MCF 10A (cell line): ENCODE measurements around the gene C14orf132. TPM values are rescaled to one million over a fixed set of nuclear protein-coding genes. Genes with fewer than 3 reads are reported as not detected.

Source experiments
- BruUV-seq: library from RNA; stranded (reverse); fragments of 400-500 nt; replicated peaks from 2 replicates; lab custom pipeline; 2021; lab: Mats Ljungman, UMichigan
- CTCF ChIA-PET: fragments of 300-600 bp; sonication (Branson Sonifier 250); formaldehyde crosslinking; extraction: SDS; loops from one replicate; lab custom pipeline; 2021; ENCODE audit warnings: antibody characterized with exemption, inconsistent platforms; lab: Yijun Ruan, JAX
- POLR2A ChIA-PET: fragments of 300-600, 350-650 bp; sonication (Branson Sonifier 250); formaldehyde crosslinking; extraction: SDS; loops from one replicate; lab custom pipeline; 2020; ENCODE audit warnings: antibody characterized with exemption, inconsistent platforms; lab: Yijun Ruan, JAX
- DNase-seq: peaks from one replicate; pipeline ENCODE4 v3.0.0-alpha.2; 2018; ENCODE audit not compliant: unreplicated experiment
- H3K27ac Mint-ChIP-seq: one replicate; pipeline ENCODE4 v1.8.0; 2022; ENCODE audit warnings: mild to moderate bottlenecking, low read depth, mixed read lengths; ENCODE audit not compliant: unreplicated experiment
- H3K27me3 Mint-ChIP-seq: one replicate; pipeline ENCODE4 v1.8.0; 2022; ENCODE audit warnings: mixed read lengths; ENCODE audit not compliant: insufficient read depth, unreplicated experiment
- H3K36me3 Mint-ChIP-seq: one replicate; pipeline ENCODE4 v1.8.0; 2022; ENCODE audit warnings: mild to moderate bottlenecking, moderate library complexity, mixed read lengths; ENCODE audit not compliant: insufficient read depth, unreplicated experiment
- H3K4me1 Mint-ChIP-seq: one replicate; pipeline ENCODE4 v1.8.0; 2022; ENCODE audit warnings: mixed read lengths; ENCODE audit not compliant: insufficient read depth, unreplicated experiment
- H3K4me3 Mint-ChIP-seq: one replicate; pipeline ENCODE4 v1.8.0; 2022; ENCODE audit warnings: mild to moderate bottlenecking, moderate library complexity, mixed read lengths; ENCODE audit not compliant: unreplicated experiment
- H3K9me3 Mint-ChIP-seq: one replicate; pipeline ENCODE4 v1.8.0; 2022; ENCODE audit warnings: mixed read lengths; ENCODE audit not compliant: unreplicated experiment
- intact Hi-C: fragments of 100-400 bp; cut with micrococcal nuclease; formaldehyde crosslinking; loops from 2 replicates; pipeline ENCODE4 v1.14.1; 2022
- total RNA-seq: library from RNA; stranded (reverse); gene quantifications from 2 replicates; pipeline ENCODE4 v1.2.3, GENCODE V29; 2022
- TF ChIP-seq, protein P1 (sequence below): fragments of 200-600 bp; IDR thresholded peaks from one replicate; pipeline ENCODE4 v1.8.0; 2022; ENCODE audit warnings: antibody characterized with exemption, mild to moderate bottlenecking; ENCODE audit not compliant: unreplicated experiment

Gene C14orf132
- total RNA-seq, 1 experiment from 2014 or later = not detected

DNA sequence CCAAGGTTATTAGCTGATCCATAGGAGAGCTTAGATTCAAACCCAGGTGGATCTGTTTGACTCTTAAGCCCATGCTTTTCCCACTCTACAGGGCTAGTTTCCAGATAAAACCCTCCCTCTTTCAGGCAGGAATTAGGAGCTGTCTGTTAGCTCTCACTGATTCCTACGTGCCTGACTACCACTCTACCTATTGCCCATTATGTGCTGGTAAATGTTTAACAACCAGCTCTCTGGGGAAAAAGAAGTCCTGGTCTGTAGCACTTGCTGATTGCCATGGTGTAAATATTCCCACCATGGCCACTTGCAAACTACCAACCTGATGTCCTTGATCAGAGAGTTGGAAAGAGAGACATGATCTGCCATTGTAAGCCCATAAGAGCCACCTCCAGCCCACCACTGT lies 100.0 kb downstream of the C14orf132 start:
- no TSS peak for BruUV-seq
- no peaks in the 10 kb centered on the region for H3K4me1 Mint-ChIP-seq
- intact Hi-C loops = loop anchor here (10.0 kb wide), 1 partner anchor 66 kb away; the partner anchor contains the start of gene BDKRB2
- DNase-seq = no peak
- H3K27ac Mint-ChIP-seq = no peak overlapping the region
- H3K9me3 Mint-ChIP-seq = peaks cover 10% of the 10 kb centered on the region
- POLR2A ChIA-PET = no interaction called here
- H3K36me3 Mint-ChIP-seq = no peaks in the 10 kb centered on the region
- CTCF ChIA-PET = interaction anchor here (0.6 kb wide), 1 partner anchor 335 kb away, joined by 3 read pairs; no protein-coding TSS in a partner anchor
- no peaks in the 10 kb centered on the region for H3K27me3 Mint-ChIP-seq
- H3K4me3 Mint-ChIP-seq = no peak overlapping the region
- TF ChIP-seq, protein P1, sequence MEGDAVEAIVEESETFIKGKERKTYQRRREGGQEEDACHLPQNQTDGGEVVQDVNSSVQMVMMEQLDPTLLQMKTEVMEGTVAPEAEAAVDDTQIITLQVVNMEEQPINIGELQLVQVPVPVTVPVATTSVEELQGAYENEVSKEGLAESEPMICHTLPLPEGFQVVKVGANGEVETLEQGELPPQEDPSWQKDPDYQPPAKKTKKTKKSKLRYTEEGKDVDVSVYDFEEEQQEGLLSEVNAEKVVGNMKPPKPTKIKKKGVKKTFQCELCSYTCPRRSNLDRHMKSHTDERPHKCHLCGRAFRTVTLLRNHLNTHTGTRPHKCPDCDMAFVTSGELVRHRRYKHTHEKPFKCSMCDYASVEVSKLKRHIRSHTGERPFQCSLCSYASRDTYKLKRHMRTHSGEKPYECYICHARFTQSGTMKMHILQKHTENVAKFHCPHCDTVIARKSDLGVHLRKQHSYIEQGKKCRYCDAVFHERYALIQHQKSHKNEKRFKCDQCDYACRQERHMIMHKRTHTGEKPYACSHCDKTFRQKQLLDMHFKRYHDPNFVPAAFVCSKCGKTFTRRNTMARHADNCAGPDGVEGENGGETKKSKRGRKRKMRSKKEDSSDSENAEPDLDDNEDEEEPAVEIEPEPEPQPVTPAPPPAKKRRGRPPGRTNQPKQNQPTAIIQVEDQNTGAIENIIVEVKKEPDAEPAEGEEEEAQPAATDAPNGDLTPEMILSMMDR = no peak

DNA sequence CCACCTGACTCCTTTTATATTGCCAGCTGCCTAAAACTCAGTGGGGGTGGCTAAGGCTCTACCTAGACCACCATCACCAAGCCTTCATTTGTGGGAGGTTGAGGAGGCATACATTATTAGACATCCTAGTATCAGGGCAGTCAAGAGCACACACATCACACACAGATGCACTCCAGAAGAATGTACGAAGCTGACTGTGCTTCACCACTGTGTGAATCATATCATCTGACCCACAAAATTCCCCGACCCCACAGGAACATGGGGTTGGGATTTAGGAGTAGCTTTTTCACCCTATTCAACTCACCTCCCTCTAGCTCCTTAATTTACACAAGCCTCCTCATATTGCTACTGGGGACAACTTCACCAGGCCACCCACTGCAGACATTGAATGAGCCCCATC lies 100.7 kb downstream of the C14orf132 start:
- POLR2A ChIA-PET = no interaction called here
- no peak for DNase-seq
- H3K4me3 Mint-ChIP-seq = no peak overlapping the region
- intact Hi-C loops = loop anchor here (10.0 kb wide), 1 partner anchor 65 kb away; the partner anchor contains the start of gene BDKRB2
- no TSS peak for BruUV-seq
- no peaks in the 10 kb centered on the region for H3K36me3 Mint-ChIP-seq
- H3K4me1 Mint-ChIP-seq = no peaks in the 10 kb centered on the region
- no peak overlapping the region for H3K27ac Mint-ChIP-seq
- TF ChIP-seq, protein P1 = no peak
- no peaks in the 10 kb centered on the region for H3K27me3 Mint-ChIP-seq
- CTCF ChIA-PET = interaction anchor here (0.7 kb wide), 1 partner anchor 46 kb away, joined by 3 read pairs; no protein-coding TSS in a partner anchor
- H3K9me3 Mint-ChIP-seq = peaks cover 10% of the 10 kb centered on the region

DNA sequence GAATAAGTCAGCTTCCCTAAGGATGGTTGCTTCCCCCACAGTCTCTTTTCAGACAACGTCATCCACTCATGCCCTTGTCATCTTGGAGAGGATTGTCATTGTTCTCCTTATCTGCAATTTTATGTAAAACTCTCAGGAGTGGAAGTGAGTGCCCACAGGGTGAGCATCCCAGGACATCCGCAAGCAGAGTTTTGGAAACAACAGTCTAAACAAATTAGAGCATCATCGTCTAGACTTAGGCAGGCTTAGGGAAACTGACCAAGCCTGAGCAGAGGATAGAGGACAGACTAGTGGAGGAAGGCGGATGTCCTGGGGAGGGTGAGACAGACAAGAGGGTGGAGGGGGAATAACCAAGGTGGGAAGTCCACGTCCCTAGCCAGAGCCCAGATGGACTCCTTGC lies 101.8 kb downstream of the C14orf132 start:
- ChIA-PET POLR2A (interaction anchor here (0.5 kb wide), 1 partner anchor 115 kb away, joined by 3 read pairs; the partner anchor contains the start of gene BDKRB1), CTCF (no interaction called here)
- no TSS peak for BruUV-seq
- H3K4me1 Mint-ChIP-seq = peaks cover 7% of the 10 kb centered on the region
- H3K27ac Mint-ChIP-seq = no peak overlapping the region
- H3K36me3 Mint-ChIP-seq = no peaks in the 10 kb centered on the region
- H3K4me3 Mint-ChIP-seq = no peak overlapping the region
- DNase-seq = no peak
- no peaks in the 10 kb centered on the region for H3K27me3 Mint-ChIP-seq
- TF ChIP-seq, protein P1 = no peak
- intact Hi-C loops = no loop called here
- peaks cover 10% of the 10 kb centered on the region for H3K9me3 Mint-ChIP-seq

Other genes starting within 250 kb of the C14orf132 start
- not detected in 2 replicates for gene TUNAR, start 162.5 kb upstream of the C14orf132 start, total RNA-seq
- gene BDKRB2, start 165.5 kb downstream of the C14orf132 start, total RNA-seq = 1.4 and 2.8 TPM in 2 replicates
- 0.32 and 0.51 TPM in 2 replicates for gene BDKRB1, start 216.8 kb downstream of the C14orf132 start, total RNA-seq